ENCODE results near the gene GPR35.
"Not testable (repeated sequence)": the region's sequence is repeated elsewhere in the genome, so short reads cannot be mapped to it uniquely, and the experiment has no call there.

The GPR35 gene

GRCh38 chr2:240672076-240672700 is 46.9 kb downstream of the GPR35 start:
- no peaks in the 10 kb centered on the region for H3K4me1 ChIP-seq (ENCODE audit: low read length)
- H3K27ac ChIP-seq (ENCODE audit: low read length): no peak overlapping the region
- H3K36me3 ChIP-seq (replicated peaks; ENCODE audit: low read depth, low read length): no peaks in the 10 kb centered on the region
- no peaks in the 10 kb centered on the region for H3K9me3 ChIP-seq (ENCODE audit: insufficient read depth, low read length)
- TF ChIP-seq EZH2phosphoT487 (IDR thresholded peaks at IDR 0.05; ENCODE audit: low read depth) (no peak), CTCF (IDR thresholded peaks at IDR 0.05; ENCODE audit: low read depth, low read length) (no peak)
- H4K20me1 ChIP-seq (ENCODE audit: insufficient read depth, low read length): no peaks in the 10 kb centered on the region
- H3K27me3 ChIP-seq (ENCODE audit: low read depth, low read length): no peaks in the 10 kb centered on the region; the same call in 1 of the 2 replicates
- no peak overlapping the region for H2AFZ ChIP-seq (ENCODE audit: low read depth, low read length)
- H3K4me3 ChIP-seq (ENCODE audit: low read length): no peak overlapping the region
- no peak overlapping the region for H3K9ac ChIP-seq (ENCODE audit: low read length)
- no peaks in the 10 kb centered on the region for H3K79me2 ChIP-seq (ENCODE audit: low read length)
- no peak overlapping the region for H3K4me2 ChIP-seq (ENCODE audit: low read length)

- no peaks in the 10 kb centered on the region for H3K79me2 ChIP-seq (ENCODE audit: low read length)
- H3K27ac ChIP-seq (ENCODE audit: low read length): no peak overlapping the region
- no peaks in the 10 kb centered on the region for H3K9me3 ChIP-seq (ENCODE audit: insufficient read depth, low read length)
- no peaks in the 10 kb centered on the region for H3K36me3 ChIP-seq (replicated peaks; ENCODE audit: low read depth, low read length)
- no peak overlapping the region for H2AFZ ChIP-seq (ENCODE audit: low read depth, low read length)
- no peak overlapping the region for H3K9ac ChIP-seq (ENCODE audit: low read length)
- TF ChIP-seq EZH2phosphoT487 (IDR thresholded peaks at IDR 0.05; ENCODE audit: low read depth) (no peak), CTCF (IDR thresholded peaks at IDR 0.05; ENCODE audit: low read depth, low read length) (no peak)
- H3K4me2 ChIP-seq (ENCODE audit: low read length): no peak overlapping the region
- no peaks in the 10 kb centered on the region; the same call in 1 of the 2 replicates for H3K27me3 ChIP-seq (ENCODE audit: low read depth, low read length)
- no peak overlapping the region for H3K4me3 ChIP-seq (ENCODE audit: low read length)
- H3K4me1 ChIP-seq (ENCODE audit: low read length): no peaks in the 10 kb centered on the region
- H4K20me1 ChIP-seq (ENCODE audit: insufficient read depth, low read length): no peaks in the 10 kb centered on the region
Observed at GRCh38 chr2:240672701-240673190, 47.5 kb downstream of the GPR35 start.

GRCh38 chr2:240674461-240675184 is 49.3 kb downstream of the GPR35 start:
- H3K79me2 ChIP-seq (ENCODE audit: low read length); H3K4me3 ChIP-seq (ENCODE audit: low read length); H3K4me1 ChIP-seq (ENCODE audit: low read length); H2AFZ ChIP-seq (ENCODE audit: low read depth, low read length); H3K9me3 ChIP-seq (ENCODE audit: insufficient read depth, low read length); H3K36me3 ChIP-seq (replicated peaks; ENCODE audit: low read depth, low read length); H3K4me2 ChIP-seq (ENCODE audit: low read length); H3K9ac ChIP-seq (ENCODE audit: low read length); H3K27ac ChIP-seq (ENCODE audit: low read length); H3K27me3 ChIP-seq (ENCODE audit: low read depth, low read length); H4K20me1 ChIP-seq (ENCODE audit: insufficient read depth, low read length): not testable (repeated sequence)

GRCh38 chr2:240675345-240675744 is 50.1 kb downstream of the GPR35 start:
- not testable (repeated sequence) for H3K4me1 ChIP-seq (ENCODE audit: low read length); H3K9ac ChIP-seq (ENCODE audit: low read length); H3K27ac ChIP-seq (ENCODE audit: low read length); H4K20me1 ChIP-seq (ENCODE audit: insufficient read depth, low read length); H3K27me3 ChIP-seq (ENCODE audit: low read depth, low read length); H3K79me2 ChIP-seq (ENCODE audit: low read length); H2AFZ ChIP-seq (ENCODE audit: low read depth, low read length); H3K4me2 ChIP-seq (ENCODE audit: low read length); H3K4me3 ChIP-seq (ENCODE audit: low read length); H3K36me3 ChIP-seq (replicated peaks; ENCODE audit: low read depth, low read length); H3K9me3 ChIP-seq (ENCODE audit: insufficient read depth, low read length)

- H3K79me2 ChIP-seq (ENCODE audit: low read length); H3K9ac ChIP-seq (ENCODE audit: low read length); H2AFZ ChIP-seq (ENCODE audit: low read depth, low read length); H3K4me1 ChIP-seq (ENCODE audit: low read length); H3K27me3 ChIP-seq (ENCODE audit: low read depth, low read length); H3K9me3 ChIP-seq (ENCODE audit: insufficient read depth, low read length); H4K20me1 ChIP-seq (ENCODE audit: insufficient read depth, low read length); H3K27ac ChIP-seq (ENCODE audit: low read length); H3K4me3 ChIP-seq (ENCODE audit: low read length); H3K4me2 ChIP-seq (ENCODE audit: low read length); H3K36me3 ChIP-seq (replicated peaks; ENCODE audit: low read depth, low read length): not testable (repeated sequence)
Observed at GRCh38 chr2:240678043-240678442, 52.8 kb downstream of the GPR35 start.

- not testable (repeated sequence) for H3K4me1 ChIP-seq (ENCODE audit: low read length)
Observed at GRCh38 chr2:240678909-240679308, 53.6 kb downstream of the GPR35 start.

GRCh38 chr2:240680185-240680584 is 54.9 kb downstream of the GPR35 start:
- H3K4me1 ChIP-seq (ENCODE audit: low read length); H4K20me1 ChIP-seq (ENCODE audit: insufficient read depth, low read length); H3K4me2 ChIP-seq (ENCODE audit: low read length); H3K9ac ChIP-seq (ENCODE audit: low read length); H3K4me3 ChIP-seq (ENCODE audit: low read length); H3K27me3 ChIP-seq (ENCODE audit: low read depth, low read length); H3K79me2 ChIP-seq (ENCODE audit: low read length); H3K36me3 ChIP-seq (replicated peaks; ENCODE audit: low read depth, low read length); H3K9me3 ChIP-seq (ENCODE audit: insufficient read depth, low read length); H3K27ac ChIP-seq (ENCODE audit: low read length); H2AFZ ChIP-seq (ENCODE audit: low read depth, low read length): not testable (repeated sequence)

More at GRCh38 chr2:240678909-240679308, 53.6 kb downstream of the GPR35 start:
- H3K4me3 ChIP-seq (ENCODE audit: low read length); H2AFZ ChIP-seq (ENCODE audit: low read depth, low read length); H3K9me3 ChIP-seq (ENCODE audit: insufficient read depth, low read length); H3K79me2 ChIP-seq (ENCODE audit: low read length); H3K36me3 ChIP-seq (replicated peaks; ENCODE audit: low read depth, low read length); H3K27ac ChIP-seq (ENCODE audit: low read length); H3K4me2 ChIP-seq (ENCODE audit: low read length); H4K20me1 ChIP-seq (ENCODE audit: insufficient read depth, low read length); H3K27me3 ChIP-seq (ENCODE audit: low read depth, low read length); H3K9ac ChIP-seq (ENCODE audit: low read length): not testable (repeated sequence)

Measured in OCI-LY3 (cell line).